ENCODE measurements around the gene PSMD2.

DNA sequence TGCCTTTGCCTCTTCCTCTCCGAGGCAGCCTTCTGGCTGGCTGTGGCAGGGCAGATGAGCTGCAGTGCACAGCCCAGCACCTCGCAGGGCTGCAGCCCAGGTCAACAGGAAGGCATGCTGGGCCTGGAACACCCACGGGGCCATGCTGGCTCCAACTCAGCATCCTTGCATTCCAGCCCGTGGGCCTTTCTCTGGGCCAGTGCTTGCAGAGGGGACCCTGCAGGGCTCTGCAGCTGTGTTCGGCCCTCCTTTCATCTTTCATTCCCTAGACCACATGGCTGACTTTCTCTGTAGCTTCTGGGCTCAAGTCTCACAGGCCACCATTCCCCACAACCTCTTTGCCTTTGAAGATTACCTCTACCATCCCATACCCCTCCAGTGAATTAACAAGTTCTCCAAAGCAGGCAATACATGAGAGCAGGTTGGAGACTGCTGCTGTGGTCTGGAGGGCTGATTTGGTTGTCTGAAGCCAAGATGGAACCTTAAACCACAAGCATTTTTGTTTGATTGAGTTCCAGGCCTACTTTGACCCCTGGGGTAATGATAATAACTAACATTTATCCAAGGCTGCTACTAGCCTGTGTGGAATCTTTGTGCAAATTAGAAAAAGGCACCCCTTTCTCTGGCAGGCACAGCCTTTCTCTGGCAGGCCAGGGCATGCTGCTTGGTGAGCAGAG is 44.3 kb downstream of the PSMD2 start:
- TF ChIP-seq, protein P1, sequence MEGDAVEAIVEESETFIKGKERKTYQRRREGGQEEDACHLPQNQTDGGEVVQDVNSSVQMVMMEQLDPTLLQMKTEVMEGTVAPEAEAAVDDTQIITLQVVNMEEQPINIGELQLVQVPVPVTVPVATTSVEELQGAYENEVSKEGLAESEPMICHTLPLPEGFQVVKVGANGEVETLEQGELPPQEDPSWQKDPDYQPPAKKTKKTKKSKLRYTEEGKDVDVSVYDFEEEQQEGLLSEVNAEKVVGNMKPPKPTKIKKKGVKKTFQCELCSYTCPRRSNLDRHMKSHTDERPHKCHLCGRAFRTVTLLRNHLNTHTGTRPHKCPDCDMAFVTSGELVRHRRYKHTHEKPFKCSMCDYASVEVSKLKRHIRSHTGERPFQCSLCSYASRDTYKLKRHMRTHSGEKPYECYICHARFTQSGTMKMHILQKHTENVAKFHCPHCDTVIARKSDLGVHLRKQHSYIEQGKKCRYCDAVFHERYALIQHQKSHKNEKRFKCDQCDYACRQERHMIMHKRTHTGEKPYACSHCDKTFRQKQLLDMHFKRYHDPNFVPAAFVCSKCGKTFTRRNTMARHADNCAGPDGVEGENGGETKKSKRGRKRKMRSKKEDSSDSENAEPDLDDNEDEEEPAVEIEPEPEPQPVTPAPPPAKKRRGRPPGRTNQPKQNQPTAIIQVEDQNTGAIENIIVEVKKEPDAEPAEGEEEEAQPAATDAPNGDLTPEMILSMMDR (IDR thresholded peaks at IDR 0.05), result no peak
- no peak for TF ChIP-seq ZFX (IDR thresholded peaks at IDR 0.05; ENCODE audit: borderline replicate concordance)

Data from 22Rv1 (cell line).